ENCODE results near the gene UBAP2L.

The UBAP2L gene

GRCh38 chr1:154256686-154257085 lies 35.9 kb downstream of the UBAP2L start:
- TF ChIP-seq, protein P1, sequence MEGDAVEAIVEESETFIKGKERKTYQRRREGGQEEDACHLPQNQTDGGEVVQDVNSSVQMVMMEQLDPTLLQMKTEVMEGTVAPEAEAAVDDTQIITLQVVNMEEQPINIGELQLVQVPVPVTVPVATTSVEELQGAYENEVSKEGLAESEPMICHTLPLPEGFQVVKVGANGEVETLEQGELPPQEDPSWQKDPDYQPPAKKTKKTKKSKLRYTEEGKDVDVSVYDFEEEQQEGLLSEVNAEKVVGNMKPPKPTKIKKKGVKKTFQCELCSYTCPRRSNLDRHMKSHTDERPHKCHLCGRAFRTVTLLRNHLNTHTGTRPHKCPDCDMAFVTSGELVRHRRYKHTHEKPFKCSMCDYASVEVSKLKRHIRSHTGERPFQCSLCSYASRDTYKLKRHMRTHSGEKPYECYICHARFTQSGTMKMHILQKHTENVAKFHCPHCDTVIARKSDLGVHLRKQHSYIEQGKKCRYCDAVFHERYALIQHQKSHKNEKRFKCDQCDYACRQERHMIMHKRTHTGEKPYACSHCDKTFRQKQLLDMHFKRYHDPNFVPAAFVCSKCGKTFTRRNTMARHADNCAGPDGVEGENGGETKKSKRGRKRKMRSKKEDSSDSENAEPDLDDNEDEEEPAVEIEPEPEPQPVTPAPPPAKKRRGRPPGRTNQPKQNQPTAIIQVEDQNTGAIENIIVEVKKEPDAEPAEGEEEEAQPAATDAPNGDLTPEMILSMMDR (conservative IDR thresholded peaks at IDR 0.05; ENCODE audit: low read depth, low read length) = no peak
- no peak overlapping the region for H3K4me3 ChIP-seq (ENCODE audit: low read length)
- no peak for DNase-seq (ENCODE audit: low read depth)

- no peak overlapping the region for H3K4me3 ChIP-seq (ENCODE audit: low read length)
- TF ChIP-seq, protein P1 (conservative IDR thresholded peaks at IDR 0.05; ENCODE audit: low read depth, low read length) = no peak
- no peak for DNase-seq (ENCODE audit: low read depth)
Measured at GRCh38 chr1:154258784-154259183, 38.0 kb downstream of the UBAP2L start.

- H3K4me3 ChIP-seq (ENCODE audit: low read length) = no peak overlapping the region
- TF ChIP-seq, protein P1 (conservative IDR thresholded peaks at IDR 0.05; ENCODE audit: low read depth, low read length) = no peak
- no peak for DNase-seq (ENCODE audit: low read depth)
Measured at GRCh38 chr1:154260127-154260526, 39.4 kb downstream of the UBAP2L start.

DNA sequence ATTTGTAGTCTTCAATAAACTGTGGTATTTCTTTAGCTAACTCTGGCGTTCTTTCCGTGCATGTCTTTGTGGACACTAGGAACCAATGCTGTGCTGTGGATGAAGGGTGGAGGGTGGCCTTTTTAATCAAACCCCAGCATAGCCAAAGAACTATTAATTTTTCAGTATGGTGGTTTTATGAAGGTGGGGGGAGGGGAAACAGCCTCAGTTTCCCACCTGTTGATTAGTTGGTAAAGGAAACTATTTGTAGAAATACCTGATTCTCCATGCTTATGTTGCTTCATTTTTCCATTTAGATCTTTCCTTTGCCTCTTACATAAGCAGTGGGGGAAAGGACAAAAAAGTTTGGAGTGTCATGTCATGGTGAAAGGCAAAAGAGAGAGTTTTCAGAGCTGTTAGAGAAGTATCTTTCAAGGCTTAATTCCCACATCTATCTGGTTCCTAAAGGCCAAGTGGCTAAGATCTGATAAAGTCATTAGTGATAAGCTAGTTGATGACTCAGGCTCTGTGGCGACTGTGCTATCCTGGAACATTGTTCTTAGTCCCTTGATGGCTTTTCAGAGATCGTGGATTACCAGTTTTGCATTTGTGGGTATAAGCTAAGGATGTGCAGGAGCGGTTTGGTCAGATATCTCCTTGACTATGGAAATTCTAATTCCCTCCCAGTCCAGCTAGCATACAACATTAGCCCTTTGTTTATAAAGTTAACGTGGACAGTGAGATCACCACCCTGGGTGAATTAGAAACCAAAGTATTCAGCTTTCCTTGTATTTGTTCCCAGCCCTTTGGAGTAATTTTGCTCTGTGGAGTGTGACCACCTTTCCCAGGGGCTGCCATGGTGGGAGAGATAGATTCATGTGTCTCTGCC lies 42.9 kb downstream of the UBAP2L start:
- TF ChIP-seq, protein P1 (conservative IDR thresholded peaks at IDR 0.05; ENCODE audit: low read depth, low read length) = no peak
- H3K4me3 ChIP-seq (ENCODE audit: low read length) = no peak overlapping the region
- no peak for DNase-seq (ENCODE audit: low read depth)

DNA sequence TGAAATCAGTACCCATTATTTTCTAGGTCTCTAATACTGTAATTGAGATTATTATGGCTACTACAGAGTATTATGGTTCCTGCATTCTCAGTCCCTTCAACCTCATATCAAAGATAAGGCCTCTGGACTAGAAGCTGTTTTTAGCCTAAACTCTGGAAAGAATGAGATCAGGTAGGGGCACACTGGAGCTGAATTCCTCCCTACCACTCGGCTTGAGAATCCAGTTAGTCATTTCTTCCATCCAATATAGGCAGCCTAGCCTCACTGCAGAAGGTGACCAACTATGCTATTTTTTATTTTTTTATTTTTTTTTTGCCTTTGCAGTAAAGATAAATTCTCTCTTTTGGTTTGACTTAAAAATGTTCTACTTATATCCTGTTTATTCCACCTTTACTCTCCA lies 43.7 kb downstream of the UBAP2L start:
- TF ChIP-seq, protein P1 (conservative IDR thresholded peaks at IDR 0.05; ENCODE audit: low read depth, low read length) = no peak
- H3K4me3 ChIP-seq (ENCODE audit: low read length) = no peak overlapping the region
- no peak for DNase-seq (ENCODE audit: low read depth)

- H3K4me3 ChIP-seq (ENCODE audit: low read length) = no peak overlapping the region
- no peak for DNase-seq (ENCODE audit: low read depth)
- TF ChIP-seq, protein P1 (conservative IDR thresholded peaks at IDR 0.05; ENCODE audit: low read depth, low read length) = no peak
Measured at GRCh38 chr1:154265586-154265985, 44.8 kb downstream of the UBAP2L start.

DNA sequence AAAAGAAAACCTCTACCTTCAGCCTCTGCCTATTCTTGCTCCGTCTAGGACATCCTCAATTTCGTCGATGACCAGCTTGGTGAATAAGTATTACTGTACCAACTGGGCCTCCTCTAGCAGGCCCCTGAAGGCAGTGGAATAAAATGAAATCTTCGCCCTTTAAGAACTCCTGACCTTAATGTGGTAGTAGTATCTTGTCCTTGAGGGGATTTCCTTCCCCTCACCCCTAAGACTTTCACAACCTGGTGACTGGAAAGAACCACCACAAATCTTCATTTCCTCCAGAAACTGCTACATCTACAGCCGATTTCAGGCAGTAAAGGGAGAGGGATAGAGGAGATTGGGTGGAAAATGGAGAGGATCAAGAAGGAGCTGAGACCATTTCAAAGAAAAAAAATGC lies 50.1 kb downstream of the UBAP2L start:
- no peak for DNase-seq (ENCODE audit: low read depth)
- no peak overlapping the region for H3K4me3 ChIP-seq (ENCODE audit: low read length)
- TF ChIP-seq, protein P1 (conservative IDR thresholded peaks at IDR 0.05; ENCODE audit: low read depth, low read length) = no peak

Measured in retinal pigment epithelial cell (primary cell).